Measurements from ENCODE around the gene THSD1. TPM values are rescaled to one million over a fixed set of nuclear protein-coding genes. Genes with fewer than 3 reads are reported as not detected.

THSD1 gene
- total RNA-seq, 1 donor from 2014 or later = 14.4 TPM

Other genes starting within 250 kb of the THSD1 start
- gene NEK3, start 246.6 kb downstream of the THSD1 start, total RNA-seq = 13.9 and 15.3 TPM in 2 replicates
- 39.8 and 41.8 TPM in 2 replicates for gene VPS36, start 44.5 kb upstream of the THSD1 start, total RNA-seq
- gene CKAP2, start 49.3 kb upstream of the THSD1 start, total RNA-seq = 43.2 and 48.4 TPM in 2 replicates
- 6.4 and 6.7 TPM in 2 replicates for gene HNRNPA1L2, start 236.3 kb upstream of the THSD1 start, total RNA-seq
- 79.3 and 87.3 TPM in 2 replicates for gene SUGT1, start 246.7 kb upstream of the THSD1 start, total RNA-seq

Measured in astrocyte (in vitro differentiated cells and primary cell).